ENCODE measurements around the gene POMT2.
"Not testable (repeated sequence)": the region's sequence is repeated elsewhere in the genome, so short reads cannot be mapped to it uniquely, and the experiment has no call there.

POMT2 gene

GRCh38 chr14:77296906-77297305, 23.8 kb downstream of the POMT2 start:
- DNase-seq (ENCODE audit: low read depth): no peak

GRCh38 chr14:77296155-77296554, 24.5 kb downstream of the POMT2 start:
- DNase-seq (ENCODE audit: low read depth): no peak

- no peak for DNase-seq (ENCODE audit: low read depth)
Observed at GRCh38 chr14:77290705-77291104, 30.0 kb downstream of the POMT2 start.

- DNase-seq (ENCODE audit: low read depth): no peak
Observed at GRCh38 chr14:77286576-77286975, 34.1 kb downstream of the POMT2 start.

- no peak for DNase-seq (ENCODE audit: low read depth)
Observed at GRCh38 chr14:77284466-77284865, 36.2 kb downstream of the POMT2 start.

- DNase-seq (ENCODE audit: low read depth): no peak
Observed at GRCh38 chr14:77284066-77284465, 36.6 kb downstream of the POMT2 start.

- DNase-seq (ENCODE audit: low read depth): no peak
Observed at GRCh38 chr14:77281852-77282410, 38.8 kb downstream of the POMT2 start.

GRCh38 chr14:77280921-77281320, 39.8 kb downstream of the POMT2 start:
- not testable (repeated sequence) for DNase-seq (ENCODE audit: low read depth)

- DNase-seq (ENCODE audit: low read depth): no peak
Observed at GRCh38 chr14:77279719-77280118, 41.0 kb downstream of the POMT2 start.

GRCh38 chr14:77278461-77279230, 42.0 kb downstream of the POMT2 start:
- no peak for DNase-seq (ENCODE audit: low read depth)

GRCh38 chr14:77276959-77277358, 43.7 kb downstream of the POMT2 start:
- no peak for DNase-seq (ENCODE audit: low read depth)

GRCh38 chr14:77276295-77276935, 44.3 kb downstream of the POMT2 start:
- no peak for DNase-seq (ENCODE audit: low read depth)

- no peak for DNase-seq (ENCODE audit: low read depth)
Observed at GRCh38 chr14:77275601-77276017, 45.1 kb downstream of the POMT2 start.

- no peak for DNase-seq (ENCODE audit: low read depth)
Observed at GRCh38 chr14:77275041-77275580, 45.6 kb downstream of the POMT2 start.

GRCh38 chr14:77273796-77274195, 46.9 kb downstream of the POMT2 start:
- DNase-seq (ENCODE audit: low read depth): no peak

- no peak for DNase-seq (ENCODE audit: low read depth)
Observed at GRCh38 chr14:77272261-77272660, 48.4 kb downstream of the POMT2 start.

- DNase-seq (ENCODE audit: low read depth): no peak
Observed at GRCh38 chr14:77271113-77271710, 49.5 kb downstream of the POMT2 start, which contains the start of gene NGB. Gene NGB (minus strand): TSS chr14:77271206. CDS start chr14:77270937, 269 bp downstream.

- DNase-seq (ENCODE audit: low read depth): no peak
Observed at GRCh38 chr14:77270361-77271112, 50.1 kb downstream of the POMT2 start.

- DNase-seq (ENCODE audit: low read depth): no peak
Observed at GRCh38 chr14:77268989-77269600, 51.6 kb downstream of the POMT2 start.

- no peak for DNase-seq (ENCODE audit: low read depth)
Observed at GRCh38 chr14:77267937-77268699, 52.6 kb downstream of the POMT2 start.

GRCh38 chr14:77266336-77266735, 54.3 kb downstream of the POMT2 start:
- DNase-seq (ENCODE audit: low read depth): no peak

All from activated T-helper 9 cell treated with anti-CD3 and anti-CD28 coated beads, Interleukin-2, amount 50 U/mL, for 16 hours (primary cell).